CD4-positive, alpha-beta T cell (primary cell): ENCODE results near the gene PCGF3. TPM values are rescaled to one million over a fixed set of nuclear protein-coding genes. Genes with fewer than 3 reads are reported as not detected.
A peak's percentile ranks its signal among the peaks of the same experiment; 100 is the strongest.
"Not testable (repeated sequence)": the region's sequence is repeated elsewhere in the genome, so short reads cannot be mapped to it uniquely, and the experiment has no call there.

Experiments
- ATAC-seq: fragments of 200-7000 bp; cut with Tn5 transposase; one replicate; pipeline ENCODE4 v1.10.0; 2022; ENCODE audit warnings: mild to moderate bottlenecking; ENCODE audit not compliant: poor library complexity
- CTCF ChIA-PET: fragments of 350-600 bp; sonication (Branson Sonifier 250); formaldehyde crosslinking; loops from one replicate; lab custom pipeline; 2021; ENCODE audit warnings: antibody characterized with exemption, inconsistent platforms; lab: Charles Lee
- POLR2A ChIA-PET: fragments of 350-600 bp; sonication (Branson Sonifier 250); formaldehyde crosslinking; loops from one replicate; lab custom pipeline; 2021; ENCODE audit warnings: antibody characterized with exemption, inconsistent platforms; lab: Charles Lee
- DNase-seq, 14 experiments: peaks; one replicate each; pipeline ENCODE4 v3.0.0-alpha.2; 2013 to 2020; ENCODE audit warnings: mixed read lengths in 2 of 14
- H3K27ac ChIP-seq, 2 donors: one replicate each; pipeline versions ENCODE4 v1.5.1 to v1.7.0; 2013; ENCODE audit warnings: low read length in 2 of 2, low read depth in 1 of 2, mild to moderate bottlenecking in 1 of 2
- H3K27me3 ChIP-seq, 2 experiments: 1 replicate in 1 of 2; 2 replicates in 1 of 2; pipeline versions ENCODE4 v1.6.1 to v1.7.0; 2013; ENCODE audit warnings: low read length in 2 of 2, control low read depth in 1 of 2, mild to moderate bottlenecking in 1 of 2, moderate library complexity in 1 of 2; ENCODE audit not compliant: insufficient read depth in 2 of 2, control insufficient read depth in 1 of 2
- H3K36me3 ChIP-seq: one replicate; pipeline ENCODE4 v1.6.1; 2013; ENCODE audit warnings: low read length, control low read depth; ENCODE audit not compliant: insufficient read depth
- H3K4me1 ChIP-seq: one replicate; pipeline ENCODE4 v1.6.1; 2013; ENCODE audit warnings: low read length, control low read depth; ENCODE audit not compliant: insufficient read depth
- H3K4me3 ChIP-seq: one replicate; pipeline ENCODE4 v1.5.1; 2013; ENCODE audit warnings: mild to moderate bottlenecking, low read length, moderate library complexity
- H3K9me3 ChIP-seq, 2 experiments: 1 replicate in 1 of 2; 2 replicates in 1 of 2; pipeline versions ENCODE4 v1.6.1 to v1.7.0; 2013; ENCODE audit warnings: low read length in 2 of 2, mild to moderate bottlenecking in 2 of 2, control low read depth in 1 of 2, moderate library complexity in 1 of 2; ENCODE audit not compliant: control insufficient read depth in 1 of 2, insufficient read depth in 1 of 2
- H3K27ac Mint-ChIP-seq: one replicate; pipeline ENCODE4 v1.8.0; 2020; ENCODE audit warnings: mixed read lengths
- H3K27me3 Mint-ChIP-seq: one replicate; pipeline ENCODE4 v1.8.0; 2021; ENCODE audit warnings: mixed read lengths
- H3K36me3 Mint-ChIP-seq: one replicate; pipeline ENCODE4 v1.8.0; 2021; ENCODE audit warnings: low read depth, mixed read lengths
- H3K4me1 Mint-ChIP-seq: one replicate; pipeline ENCODE4 v1.8.0; 2021; ENCODE audit warnings: low read depth, mixed read lengths
- H3K4me3 Mint-ChIP-seq: one replicate; pipeline ENCODE4 v1.8.0; 2020; ENCODE audit warnings: mild to moderate bottlenecking, mixed read lengths
- H3K9me3 Mint-ChIP-seq: one replicate; pipeline ENCODE4 v1.8.0; 2020; ENCODE audit warnings: mixed read lengths
- CTCF ChIP-seq: fragments of 200-600 bp; IDR thresholded peaks from one replicate; pipeline ENCODE4 v1.8.0; 2022; ENCODE audit warnings: antibody characterized with exemption, mild to moderate bottlenecking
- intact Hi-C, 2 experiments: fragments of 100-400 bp; cut with DNase I in 1 of 2; cut with micrococcal nuclease in 1 of 2; formaldehyde crosslinking; loops; one replicate each; pipeline versions ENCODE4 v1.15.1 to v1.9.0; 2023 to 2025; cut with DNase I, micrococcal nuclease
- total RNA-seq, 174 experiments: library from RNA in 2 of 174; stranded (reverse) in 2 of 174; gene quantifications; one replicate each; pipeline ENCODE4 v1.2.3 and lab custom pipeline; 2021 to 2026

The PCGF3 gene
- total RNA-seq, 2 experiments from 2014 or later = 45.1 to 48.6 TPM

- Mint-ChIP-seq H3K36me3 (peaks cover 70% of the 10 kb centered on the region), H3K4me1 (peaks cover 54% of the 10 kb centered on the region), H3K4me3 (no peak overlapping the region), H3K27ac (peak overlapping the region; percentile 7), H3K9me3 (no peaks in the 10 kb centered on the region), H3K27me3 (no peaks in the 10 kb centered on the region)
- Histone ChIP-seq H3K27me3 (no peaks in the 10 kb centered on the region), H3K4me1 (peaks cover 57% of the 10 kb centered on the region), H3K36me3 (peaks cover 69% of the 10 kb centered on the region), H3K27ac (no peak overlapping the region), H3K9me3 (no peaks in the 10 kb centered on the region), H3K4me3 (no peak overlapping the region)
- ChIA-PET POLR2A (interaction anchor here (0.8 kb wide), 1 partner anchor 9 kb away, joined by 3 read pairs; no protein-coding TSS in a partner anchor), CTCF (no interaction called here)
- ATAC-seq (no peak), DNase-seq (no peak)
- intact Hi-C loops = no loop called here
- TF ChIP-seq CTCF = no peak
These were observed 67.1 kb downstream of the PCGF3 start for GRCh38 chr4:772776-773175.

GRCh38 chr4:773214-773613, 67.6 kb downstream of the PCGF3 start:
- H3K9me3 Mint-ChIP-seq = no peaks in the 10 kb centered on the region
- CTCF ChIA-PET = no interaction called here
- peaks cover 67% of the 10 kb centered on the region for H3K36me3 ChIP-seq
- no peak for ATAC-seq
- peaks cover 70% of the 10 kb centered on the region for H3K36me3 Mint-ChIP-seq
- H3K4me1 ChIP-seq = peaks cover 57% of the 10 kb centered on the region
- no peak overlapping the region for H3K27ac Mint-ChIP-seq
- intact Hi-C loops = no loop called here
- H3K4me3 Mint-ChIP-seq = no peak overlapping the region
- no peak for TF ChIP-seq CTCF
- H3K4me3 ChIP-seq = no peak overlapping the region
- no peaks in the 10 kb centered on the region for H3K9me3 ChIP-seq
- no peak overlapping the region for H3K27ac ChIP-seq
- no peaks in the 10 kb centered on the region for H3K27me3 Mint-ChIP-seq
- POLR2A ChIA-PET = interaction anchor here (0.8 kb wide), 1 partner anchor 9 kb away, joined by 3 read pairs; no protein-coding TSS in a partner anchor
- no peaks in the 10 kb centered on the region for H3K27me3 ChIP-seq
- no peak for DNase-seq
- H3K4me1 Mint-ChIP-seq = peaks cover 58% of the 10 kb centered on the region

DNA sequence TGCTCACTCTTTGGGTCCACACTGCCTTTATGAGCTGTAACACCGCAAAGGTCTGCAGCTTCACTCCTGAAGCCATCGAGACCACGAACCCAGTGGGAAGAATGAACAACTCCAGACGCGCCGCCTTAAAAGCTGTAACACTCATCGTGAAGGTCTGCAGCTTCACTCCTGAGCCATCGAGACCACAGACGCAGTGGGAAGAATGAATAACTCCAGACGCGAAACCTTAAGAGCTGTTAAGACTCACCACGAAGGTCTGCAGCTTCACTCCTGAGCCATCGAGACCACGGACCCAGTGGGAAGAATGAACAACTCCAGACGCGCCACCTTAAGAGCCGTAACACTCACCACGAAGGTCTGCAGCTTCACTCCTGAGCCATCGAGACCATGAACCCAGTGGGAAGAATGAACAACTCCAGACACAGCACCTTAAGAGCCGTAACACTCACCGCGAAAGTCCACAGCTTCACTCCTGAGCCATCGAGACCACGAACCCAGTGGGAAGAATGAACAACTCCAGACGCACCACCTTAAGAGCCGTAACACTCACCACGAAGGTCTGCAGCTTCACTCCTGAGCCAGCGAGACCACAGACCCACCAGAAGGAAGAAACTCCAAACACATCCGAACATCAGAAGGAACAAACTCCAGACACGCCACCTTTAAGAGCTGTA, 68.9 kb downstream of the PCGF3 start:
- H3K4me3 Mint-ChIP-seq = peak overlapping the region; percentile 49
- intact Hi-C loops, ATAC-seq, H3K9me3 Mint-ChIP-seq, H3K4me3 ChIP-seq, DNase-seq, H3K27ac ChIP-seq, H3K27me3 ChIP-seq, H3K9me3 ChIP-seq, H3K27me3 Mint-ChIP-seq: not testable (repeated sequence)
- peaks cover 74% of the 10 kb centered on the region for H3K36me3 Mint-ChIP-seq
- ChIA-PET POLR2A (interaction anchor here (1.3 kb wide), 1 partner anchor 23 kb away, joined by 6 read pairs; no protein-coding TSS in a partner anchor), CTCF (interaction anchor here (0.6 to 2.6 kb wide), 5 partner anchors 8 to 1427 kb away, joined by 3 to 7 read pairs (median 4); no protein-coding TSS in a partner anchor)
- Histone ChIP-seq H3K4me1 (peaks cover 64% of the 10 kb centered on the region), H3K36me3 (peaks cover 61% of the 10 kb centered on the region)
- H3K4me1 Mint-ChIP-seq = peaks cover 60% of the 10 kb centered on the region
- H3K27ac Mint-ChIP-seq = peak overlapping the region; percentile 39

- intact Hi-C loops, H3K4me3 ChIP-seq, DNase-seq, H3K27me3 Mint-ChIP-seq, H3K9me3 ChIP-seq, H3K9me3 Mint-ChIP-seq, H3K27ac ChIP-seq, H3K27me3 ChIP-seq, ATAC-seq: not testable (repeated sequence)
- Mint-ChIP-seq H3K27ac (peak overlapping the region; percentile 66), H3K4me1 (peaks cover 60% of the 10 kb centered on the region), H3K4me3 (peak overlapping the region; percentile 11), H3K36me3 (peaks cover 74% of the 10 kb centered on the region)
- CTCF ChIA-PET = interaction anchor here (1.6 to 2.6 kb wide), 3 partner anchors 9 to 212 kb away, joined by 3 to 7 read pairs (median 4); no protein-coding TSS in a partner anchor
- POLR2A ChIA-PET = interaction anchor here (1.3 kb wide), 1 partner anchor 24 kb away, joined by 6 read pairs; no protein-coding TSS in a partner anchor
- Histone ChIP-seq H3K4me1 (peaks cover 74% of the 10 kb centered on the region), H3K36me3 (peaks cover 59% of the 10 kb centered on the region)
These were observed 69.9 kb downstream of the PCGF3 start for GRCh38 chr4:775485-775884.
